Epithelial cell of proximal tubule (primary cell): ENCODE measurements around the gene CKAP5. TPM values are rescaled to one million over a fixed set of nuclear protein-coding genes. Genes with fewer than 3 reads are reported as not detected.

ENCODE experiments used
- DNase-seq: peaks from one replicate; pipeline ENCODE4 v3.0.0-alpha.2; 2011; ENCODE audit warnings: low read depth
- H3K4me3 ChIP-seq: 2 replicates; pipeline ENCODE4 v1.5.1; 2011; ENCODE audit warnings: low read depth, mild to moderate bottlenecking, low read length
- total RNA-seq: library from RNA; depleted of rRNA; stranded (reverse); fragments of >200 nt; gene quantifications from 2 replicates; pipeline ENCODE4 v1.2.3, GENCODE V29; 2015
- TF ChIP-seq, protein P1 (sequence below): conservative IDR thresholded peaks from 2 replicates; pipeline ENCODE4 v1.5.1; 2012; ENCODE audit warnings: low read depth, mild to moderate bottlenecking, low read length

Gene CKAP5
- total RNA-seq, 1 donor from 2014 or later: 101 TPM

DNA sequence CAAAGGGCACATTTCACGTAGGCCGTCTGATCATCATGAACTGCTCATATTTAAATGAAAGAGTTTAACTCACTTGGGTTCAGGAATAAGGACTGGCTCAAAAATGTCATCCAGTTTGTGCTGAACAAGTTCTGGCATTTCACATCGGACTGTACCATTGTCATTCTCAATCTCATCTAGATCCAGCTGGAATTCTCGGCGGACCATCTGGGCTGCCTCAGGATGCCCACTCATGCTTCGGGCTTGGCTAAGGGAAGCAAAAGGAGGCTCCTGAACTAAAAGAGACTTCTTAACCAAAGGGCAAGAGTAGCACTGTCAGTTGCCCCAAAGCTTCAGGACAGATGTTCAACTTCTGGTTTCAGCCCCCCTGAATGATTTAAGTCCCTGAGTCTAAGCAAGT is 86.9 kb downstream of the CKAP5 start:
- no peak overlapping the region for H3K4me3 ChIP-seq
- DNase-seq: no peak
- TF ChIP-seq, protein P1, sequence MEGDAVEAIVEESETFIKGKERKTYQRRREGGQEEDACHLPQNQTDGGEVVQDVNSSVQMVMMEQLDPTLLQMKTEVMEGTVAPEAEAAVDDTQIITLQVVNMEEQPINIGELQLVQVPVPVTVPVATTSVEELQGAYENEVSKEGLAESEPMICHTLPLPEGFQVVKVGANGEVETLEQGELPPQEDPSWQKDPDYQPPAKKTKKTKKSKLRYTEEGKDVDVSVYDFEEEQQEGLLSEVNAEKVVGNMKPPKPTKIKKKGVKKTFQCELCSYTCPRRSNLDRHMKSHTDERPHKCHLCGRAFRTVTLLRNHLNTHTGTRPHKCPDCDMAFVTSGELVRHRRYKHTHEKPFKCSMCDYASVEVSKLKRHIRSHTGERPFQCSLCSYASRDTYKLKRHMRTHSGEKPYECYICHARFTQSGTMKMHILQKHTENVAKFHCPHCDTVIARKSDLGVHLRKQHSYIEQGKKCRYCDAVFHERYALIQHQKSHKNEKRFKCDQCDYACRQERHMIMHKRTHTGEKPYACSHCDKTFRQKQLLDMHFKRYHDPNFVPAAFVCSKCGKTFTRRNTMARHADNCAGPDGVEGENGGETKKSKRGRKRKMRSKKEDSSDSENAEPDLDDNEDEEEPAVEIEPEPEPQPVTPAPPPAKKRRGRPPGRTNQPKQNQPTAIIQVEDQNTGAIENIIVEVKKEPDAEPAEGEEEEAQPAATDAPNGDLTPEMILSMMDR: no peak

DNA sequence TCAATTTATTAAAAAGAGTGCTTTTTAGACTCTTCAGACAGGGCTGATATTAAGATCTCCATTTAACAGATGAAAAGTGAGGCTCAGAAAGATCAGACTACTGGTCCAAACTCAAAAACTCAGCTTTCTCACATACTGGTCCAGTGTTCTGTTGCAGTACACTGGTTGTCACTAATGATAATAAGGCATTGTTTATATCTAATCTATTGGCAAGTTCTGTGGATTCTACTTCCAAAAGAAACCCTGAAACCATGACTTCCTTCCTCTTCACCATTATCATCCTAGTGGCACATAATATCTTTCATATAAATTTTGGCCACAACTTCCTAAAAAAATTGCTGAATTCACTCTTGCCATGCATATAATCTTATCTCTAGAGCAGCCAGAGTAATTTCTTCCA is 90.1 kb downstream of the CKAP5 start:
- no peak for DNase-seq
- TF ChIP-seq, protein P1: no peak
- H3K4me3 ChIP-seq: no peak overlapping the region

DNA sequence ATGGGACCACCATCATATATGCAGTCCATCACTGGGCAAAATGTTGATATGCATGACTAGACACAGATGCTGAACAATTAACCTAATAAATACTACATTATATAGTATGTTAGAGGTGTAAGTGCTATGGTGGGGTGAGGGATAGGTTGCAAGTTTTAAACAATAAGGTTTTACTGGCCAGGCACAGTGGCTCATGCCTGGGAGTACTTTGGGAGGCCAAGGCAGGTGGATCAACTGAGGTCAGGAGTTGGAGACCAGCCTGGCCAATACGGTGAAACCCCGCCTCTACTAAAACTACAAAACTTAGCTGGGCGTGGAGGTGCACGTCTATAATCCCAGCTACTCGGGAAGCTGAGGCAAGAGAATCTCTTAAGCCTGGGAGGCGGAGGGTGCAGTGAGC is 98.9 kb downstream of the CKAP5 start:
- TF ChIP-seq, protein P1: no peak
- no peak overlapping the region for H3K4me3 ChIP-seq
- no peak for DNase-seq

DNA sequence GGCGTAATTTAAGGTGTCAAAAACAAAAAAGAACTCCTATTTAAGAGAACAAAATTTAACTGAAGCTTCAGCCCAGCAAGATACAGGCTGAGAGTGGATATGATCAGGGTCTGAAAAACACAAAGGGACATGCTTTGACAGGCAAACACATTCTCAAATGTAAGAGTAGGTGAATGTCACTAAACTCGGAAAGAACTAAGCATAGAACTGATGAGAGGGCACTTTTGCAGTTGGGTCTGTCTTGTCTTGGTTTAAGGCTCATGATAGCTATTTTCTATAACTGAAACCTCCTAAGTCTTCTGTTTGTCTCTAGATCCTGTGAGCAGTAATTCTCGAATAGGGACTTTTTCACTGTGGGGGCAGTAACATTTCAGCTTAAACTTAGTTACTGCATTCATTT is 100.1 kb downstream of the CKAP5 start:
- no peak for DNase-seq
- TF ChIP-seq, protein P1: no peak
- no peak overlapping the region for H3K4me3 ChIP-seq

DNA sequence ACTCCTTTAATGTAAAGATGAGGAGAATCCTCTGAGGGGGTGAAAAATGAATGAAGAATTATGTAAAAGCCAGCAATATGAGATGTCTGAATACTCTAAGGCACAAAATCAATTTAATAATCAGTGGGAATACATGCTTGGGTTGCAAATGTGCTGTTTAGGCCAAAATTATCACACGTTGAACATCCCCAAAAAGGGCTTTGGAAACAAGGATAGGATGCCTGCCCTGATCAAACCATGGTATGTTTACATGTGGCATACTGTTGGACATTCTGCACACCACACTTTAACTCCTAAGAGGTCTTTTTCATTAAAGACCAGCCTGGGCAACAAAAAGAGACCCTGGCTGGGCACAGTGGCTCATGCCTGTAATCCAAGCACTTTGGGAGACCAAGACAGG is 100.8 kb downstream of the CKAP5 start:
- no peak for DNase-seq
- no peak overlapping the region for H3K4me3 ChIP-seq
- TF ChIP-seq, protein P1: no peak

DNA sequence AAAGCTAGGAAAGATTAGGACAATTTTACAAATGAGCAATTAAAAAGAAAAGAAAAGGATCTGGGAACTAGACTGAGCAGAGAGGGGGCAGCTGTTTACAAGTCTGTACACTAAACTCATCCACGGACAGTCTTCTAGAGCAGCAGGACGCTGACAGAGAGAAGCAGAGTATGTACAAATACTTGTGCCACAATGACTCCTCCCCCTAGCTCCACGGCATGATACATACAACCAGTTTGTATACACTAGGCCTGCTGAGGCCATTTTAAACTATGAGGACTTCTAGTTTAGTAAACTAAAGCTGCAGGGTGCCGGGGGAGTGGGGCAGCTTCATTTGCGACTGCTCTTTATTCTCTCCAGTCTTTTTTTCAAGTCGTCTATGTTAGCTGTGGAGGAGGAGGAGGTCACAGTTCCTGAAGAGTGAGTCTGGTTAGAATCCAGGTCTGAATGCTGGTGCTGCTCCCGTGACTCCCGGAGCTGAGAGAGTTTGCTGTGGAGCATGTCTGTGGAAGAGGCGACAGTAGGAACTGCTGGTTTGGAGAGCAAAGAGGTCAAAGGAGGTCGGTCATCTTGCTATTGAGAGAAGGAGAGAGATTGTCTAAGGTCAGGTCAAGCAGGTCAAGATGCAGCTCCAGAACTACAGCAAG is 102.3 kb downstream of the CKAP5 start:
- H3K4me3 ChIP-seq: no peak overlapping the region
- TF ChIP-seq, protein P1: no peak
- no peak for DNase-seq

DNA sequence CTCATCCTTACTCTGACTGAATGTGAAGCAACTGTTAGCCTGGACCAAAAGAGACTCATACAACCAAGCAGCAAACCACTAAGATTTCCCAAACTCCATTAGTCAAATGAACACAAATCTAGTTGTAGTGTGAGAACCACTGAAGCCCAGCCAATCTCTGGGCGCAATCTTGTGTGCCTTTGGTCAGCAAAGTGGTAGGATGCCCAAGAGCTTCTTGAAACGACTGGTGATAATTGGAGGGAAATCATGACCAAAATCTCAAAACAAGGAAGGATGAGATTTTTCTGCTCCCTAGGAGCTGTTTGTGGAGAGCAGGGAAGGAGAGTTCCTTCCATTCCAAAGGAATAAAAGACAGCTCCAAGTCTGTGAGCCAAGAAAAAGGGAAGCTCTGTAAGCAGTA is 103.0 kb downstream of the CKAP5 start:
- TF ChIP-seq, protein P1: no peak
- no peak overlapping the region for H3K4me3 ChIP-seq
- no peak for DNase-seq
